ENCODE results near the gene ZSCAN22.

- TF ChIP-seq, protein P1, sequence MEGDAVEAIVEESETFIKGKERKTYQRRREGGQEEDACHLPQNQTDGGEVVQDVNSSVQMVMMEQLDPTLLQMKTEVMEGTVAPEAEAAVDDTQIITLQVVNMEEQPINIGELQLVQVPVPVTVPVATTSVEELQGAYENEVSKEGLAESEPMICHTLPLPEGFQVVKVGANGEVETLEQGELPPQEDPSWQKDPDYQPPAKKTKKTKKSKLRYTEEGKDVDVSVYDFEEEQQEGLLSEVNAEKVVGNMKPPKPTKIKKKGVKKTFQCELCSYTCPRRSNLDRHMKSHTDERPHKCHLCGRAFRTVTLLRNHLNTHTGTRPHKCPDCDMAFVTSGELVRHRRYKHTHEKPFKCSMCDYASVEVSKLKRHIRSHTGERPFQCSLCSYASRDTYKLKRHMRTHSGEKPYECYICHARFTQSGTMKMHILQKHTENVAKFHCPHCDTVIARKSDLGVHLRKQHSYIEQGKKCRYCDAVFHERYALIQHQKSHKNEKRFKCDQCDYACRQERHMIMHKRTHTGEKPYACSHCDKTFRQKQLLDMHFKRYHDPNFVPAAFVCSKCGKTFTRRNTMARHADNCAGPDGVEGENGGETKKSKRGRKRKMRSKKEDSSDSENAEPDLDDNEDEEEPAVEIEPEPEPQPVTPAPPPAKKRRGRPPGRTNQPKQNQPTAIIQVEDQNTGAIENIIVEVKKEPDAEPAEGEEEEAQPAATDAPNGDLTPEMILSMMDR (conservative IDR thresholded peaks at IDR 0.05): no peak
- no peak for TF ChIP-seq ZFX (IDR thresholded peaks at IDR 0.05)
These were observed 2.2 kb downstream of the ZSCAN22 start for GRCh38 chr19:58328999-58329398.
